Lung (tissue), 12 donors: Measurements from ENCODE around the gene ATP6AP1. TPM values are rescaled to one million over a fixed set of nuclear protein-coding genes. Genes with fewer than 3 reads are reported as not detected.

Source experiments
- ATAC-seq: fragments of 200-7000 bp; cut with Tn5 transposase; one replicate; pipeline ENCODE4 v1.9.1; 2020; ENCODE audit warnings: moderate number of reproducible peaks; ENCODE audit not compliant: insufficient read depth, low FRiP score
- DNase-seq, 3 donors: peaks; one replicate each; pipeline ENCODE4 v3.0.0-alpha.2; 2013 to 2017
- H3K27ac ChIP-seq, 2 donors: one replicate each; pipeline ENCODE4 v1.5.1; 2013; ENCODE audit warnings: mild to moderate bottlenecking in 2 of 2, moderate library complexity in 2 of 2, control low read depth in 1 of 2, inconsistent platforms in 1 of 2, low read depth in 1 of 2, low read length in 1 of 2
- H3K27me3 ChIP-seq, 3 donors: one replicate each; pipeline ENCODE4 v1.5.1; 2013; ENCODE audit warnings: low read length in 2 of 3; ENCODE audit not compliant: control insufficient read depth in 3 of 3, insufficient read depth in 3 of 3
- H3K36me3 ChIP-seq, 4 donors: one replicate each; pipeline ENCODE4 v1.5.1; 2013; ENCODE audit warnings: low read length in 4 of 4, mild to moderate bottlenecking in 1 of 4, moderate library complexity in 1 of 4; ENCODE audit not compliant: control insufficient read depth in 4 of 4, insufficient read depth in 4 of 4
- H3K4me1 ChIP-seq, 5 donors: one replicate each; pipeline ENCODE4 v1.5.1; 2013; ENCODE audit warnings: low read length in 5 of 5, mild to moderate bottlenecking in 2 of 5, moderate library complexity in 1 of 5; ENCODE audit not compliant: control insufficient read depth in 5 of 5, insufficient read depth in 5 of 5
- H3K4me3 ChIP-seq: one replicate; pipeline ENCODE4 v1.5.1; 2013; ENCODE audit warnings: mild to moderate bottlenecking, control low read depth, moderate library complexity
- H3K9ac ChIP-seq, 2 donors: one replicate each; pipeline ENCODE4 v1.5.1; 2013; ENCODE audit warnings: low read length in 2 of 2, control low read depth in 1 of 2; ENCODE audit not compliant: insufficient read depth in 1 of 2
- H3K9me3 ChIP-seq, 4 donors: one replicate each; pipeline ENCODE4 v1.5.1; 2013; ENCODE audit warnings: low read length in 3 of 4, mild to moderate bottlenecking in 1 of 4, moderate library complexity in 1 of 4; ENCODE audit not compliant: control insufficient read depth in 4 of 4, insufficient read depth in 3 of 4
- WGBS, 2 donors: extraction: QIAGEN DNeasy Blood & Tissue Kit; methylation state at CpG; one replicate each; pipeline ENCODE4 v1.1.7; 2013; 5-methylcytosine and 5-hydroxymethylcytosine counted together
- polyA plus RNA-seq, 2 donors: library from polyadenylated mRNA; stranded (reverse); fragments of 200-250 nt; gene quantifications; one replicate each; pipeline ENCODE4 v1.2.1, GENCODE V29; 2013
- total RNA-seq, 2 donors: library from RNA; depleted of rRNA in 1 of 2; stranded (reverse); fragments of >200 nt in 1 of 2; gene quantifications; one replicate each; pipeline ENCODE4 v1.2.1, GENCODE V29; 2014 to 2021
- TF ChIP-seq, protein P1 (sequence below): IDR thresholded peaks from 2 replicates; pipeline ENCODE4 v1.5.1; 2012; ENCODE audit warnings: mild to moderate bottlenecking; ENCODE audit errors: control extremely low read depth, extremely low read depth
- donor health status: control.
- donor health status: control.
- donor health status: Bipolar disorder and iron deficiency.
- donor health status: healthy.
- donor health status: DM: yes; HTN: yes; CAD: no.

The ATP6AP1 gene
- total and polyA plus RNA-seq, 4 donors = 73.7 to 220 (median 113) TPM

GRCh38 chrX:154432210-154432609, 3.7 kb downstream of the ATP6AP1 start:
- WGBS, 2 donors = 85 to 97% methylated on average over 5 to 8 of the region's 8 CpGs

GRCh38 chrX:154433605-154434004, 5.1 kb downstream of the ATP6AP1 start:
- no peak overlapping the region for H3K27ac ChIP-seq
- no peak overlapping the region for H3K4me3 ChIP-seq
- H3K36me3 ChIP-seq = peaks cover 0 to 19% (median 5%) of the 10 kb centered on the region in 4 donors
- peaks cover 0 to 10% (median 0%) of the 10 kb centered on the region in 4 donors for H3K9me3 ChIP-seq
- H3K4me1 ChIP-seq = peaks cover 0 to 5% (median 5%) of the 10 kb centered on the region in 5 donors
- 79 to 100% methylated on average over 7 of the region's 7 CpGs for WGBS, 2 donors
- no peaks in the 10 kb centered on the region for H3K27me3 ChIP-seq
- DNase-seq = no peak
- no peak for ATAC-seq
- no peak overlapping the region for H3K9ac ChIP-seq
- TF ChIP-seq, protein P1, sequence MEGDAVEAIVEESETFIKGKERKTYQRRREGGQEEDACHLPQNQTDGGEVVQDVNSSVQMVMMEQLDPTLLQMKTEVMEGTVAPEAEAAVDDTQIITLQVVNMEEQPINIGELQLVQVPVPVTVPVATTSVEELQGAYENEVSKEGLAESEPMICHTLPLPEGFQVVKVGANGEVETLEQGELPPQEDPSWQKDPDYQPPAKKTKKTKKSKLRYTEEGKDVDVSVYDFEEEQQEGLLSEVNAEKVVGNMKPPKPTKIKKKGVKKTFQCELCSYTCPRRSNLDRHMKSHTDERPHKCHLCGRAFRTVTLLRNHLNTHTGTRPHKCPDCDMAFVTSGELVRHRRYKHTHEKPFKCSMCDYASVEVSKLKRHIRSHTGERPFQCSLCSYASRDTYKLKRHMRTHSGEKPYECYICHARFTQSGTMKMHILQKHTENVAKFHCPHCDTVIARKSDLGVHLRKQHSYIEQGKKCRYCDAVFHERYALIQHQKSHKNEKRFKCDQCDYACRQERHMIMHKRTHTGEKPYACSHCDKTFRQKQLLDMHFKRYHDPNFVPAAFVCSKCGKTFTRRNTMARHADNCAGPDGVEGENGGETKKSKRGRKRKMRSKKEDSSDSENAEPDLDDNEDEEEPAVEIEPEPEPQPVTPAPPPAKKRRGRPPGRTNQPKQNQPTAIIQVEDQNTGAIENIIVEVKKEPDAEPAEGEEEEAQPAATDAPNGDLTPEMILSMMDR = no peak

More at GRCh38 chrX:154432210-154432609, 3.7 kb downstream of the ATP6AP1 start:
- Histone ChIP-seq H3K4me3 (no peak overlapping the region), H3K4me1 (peaks cover 0 to 5% (median 5%) of the 10 kb centered on the region in 5 donors), H3K36me3 (peaks cover 0 to 11% (median 5%) of the 10 kb centered on the region in 4 donors), H3K9me3 (peaks cover 0 to 10% (median 0%) of the 10 kb centered on the region in 4 donors), H3K27me3 (no peaks in the 10 kb centered on the region), H3K9ac (no peak overlapping the region), H3K27ac (no peak overlapping the region)
- TF ChIP-seq, protein P1 = no peak
- DNase-seq (no peak), ATAC-seq (no peak)

- Histone ChIP-seq H3K9me3 (peaks cover 0 to 6% (median 0%) of the 10 kb centered on the region in 4 donors), H3K9ac (no peak overlapping the region), H3K27me3 (no peaks in the 10 kb centered on the region), H3K4me3 (no peak overlapping the region), H3K27ac (no peak overlapping the region), H3K4me1 (peaks cover 0 to 8% (median 5%) of the 10 kb centered on the region in 5 donors), H3K36me3 (peaks cover 0 to 25% (median 7%) of the 10 kb centered on the region in 4 donors)
- 83 to 100% methylated on average over 3 to 7 of the region's 7 CpGs for WGBS, 2 donors
- DNase-seq (no peak), ATAC-seq (no peak)
- TF ChIP-seq, protein P1 = no peak
These were observed 6.1 kb downstream of the ATP6AP1 start for GRCh38 chrX:154434394-154435168.
